Karpas-422 (cell line): ENCODE measurements around the gene CYSTM1. TPM values are rescaled to one million over a fixed set of nuclear protein-coding genes. Genes with fewer than 3 reads are reported as not detected.

Experiments
- DNase-seq: peaks from one replicate; pipeline ENCODE4 v3.0.0-alpha.2; 2015
- H2AFZ ChIP-seq: fragments of 200-600 bp; sonication (generic); 2 replicates; pipeline ENCODE4 v1.6.1; 2014; ENCODE audit warnings: antibody characterized with exemption, low read length, mixed read lengths
- H3K27ac ChIP-seq: fragments of 200-600 bp; sonication (generic); 2 replicates; pipeline ENCODE4 v1.5.1; 2014; ENCODE audit warnings: mild to moderate bottlenecking, low read length, moderate library complexity
- H3K27me3 ChIP-seq: fragments of 200-600 bp; sonication (generic); 2 replicates; pipeline ENCODE4 v1.6.1; 2014; ENCODE audit warnings: low read length, mixed read lengths
- H3K36me3 ChIP-seq: fragments of 200-600 bp; sonication (generic); 2 replicates; pipeline ENCODE4 v1.6.1; 2014; ENCODE audit warnings: low read length, mixed read lengths; ENCODE audit not compliant: insufficient read depth
- H3K4me1 ChIP-seq: fragments of 200-600 bp; sonication (generic); 2 replicates; pipeline ENCODE4 v1.6.1; 2014; ENCODE audit warnings: mild to moderate bottlenecking, low read length, mixed read lengths
- H3K4me2 ChIP-seq: fragments of 200-600 bp; sonication (generic); 2 replicates; pipeline ENCODE4 v1.6.1; 2014; ENCODE audit warnings: low read length, low read depth, mild to moderate bottlenecking; ENCODE audit not compliant: poor library complexity, severe bottlenecking
- H3K4me3 ChIP-seq: fragments of 200-600 bp; sonication (generic); 2 replicates; pipeline ENCODE4 v1.5.1; 2014; ENCODE audit warnings: mild to moderate bottlenecking, antibody characterized with exemption, low read length, mixed read lengths
- H3K79me2 ChIP-seq: fragments of 200-600 bp; sonication (generic); 2 replicates; pipeline ENCODE4 v1.6.1; 2014; ENCODE audit warnings: mild to moderate bottlenecking, low read length, mixed read lengths
- H3K9ac ChIP-seq: fragments of 200-600 bp; sonication (generic); 2 replicates; pipeline ENCODE4 v1.6.0; 2014; ENCODE audit warnings: low read length
- H3K9me2 ChIP-seq: fragments of 200-600 bp; sonication (generic), shearing (Covaris generic); replicated peaks from 2 replicates; pipeline ENCODE4 v1.6.0; 2014; ENCODE audit warnings: mild to moderate bottlenecking, low read length, moderate library complexity; ENCODE audit not compliant: insufficient read depth
- H3K9me3 ChIP-seq: fragments of 300-700, 200-600 bp; sonication (generic); 2 replicates; pipeline ENCODE4 v1.6.1; 2014; ENCODE audit warnings: low read length, mixed read lengths
- H4K20me1 ChIP-seq: fragments of 200-600 bp; sonication (generic); 2 replicates; pipeline ENCODE4 v1.6.1; 2014; ENCODE audit warnings: mild to moderate bottlenecking, antibody characterized with exemption, low read length, low read depth; ENCODE audit not compliant: insufficient read depth
- total RNA-seq: library from RNA; depleted of rRNA; stranded (reverse); fragments of >200 nt; shearing (Covaris generic); gene quantifications from 2 replicates; pipeline ENCODE4 v1.2.3, GENCODE V29; 2014; ENCODE audit warnings: low replicate concordance

Gene CYSTM1
- total RNA-seq, 1 experiment from 2014 or later, result 28.5 TPM

DNA sequence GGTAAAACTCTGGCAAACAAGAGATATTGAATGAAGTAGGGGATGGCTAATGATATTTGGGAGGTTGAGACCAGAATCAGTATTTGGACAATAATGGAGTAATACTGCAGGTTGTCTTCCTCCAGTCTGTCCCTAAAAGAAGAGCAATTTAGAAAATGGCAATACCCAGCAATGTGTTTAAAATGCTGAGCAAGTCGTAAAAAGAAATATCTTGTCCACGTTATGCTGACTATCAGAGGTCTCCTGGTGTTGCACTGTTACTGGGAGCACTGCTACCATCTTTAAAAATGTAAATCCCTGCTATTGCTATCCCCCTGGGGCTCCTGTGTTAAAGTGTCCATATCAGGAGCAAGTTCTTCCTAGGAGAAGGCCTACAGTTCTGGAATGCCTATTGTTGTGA lies 10.4 kb downstream of the CYSTM1 start:
- H3K4me3 ChIP-seq, result no peak overlapping the region
- no peak overlapping the region for H2AFZ ChIP-seq
- H3K9me2 ChIP-seq, result no peaks in the 10 kb centered on the region
- H3K9me3 ChIP-seq, result no peaks in the 10 kb centered on the region
- H3K27ac ChIP-seq, result no peak overlapping the region
- no peak for DNase-seq
- H3K9ac ChIP-seq, result no peak overlapping the region
- H3K4me2 ChIP-seq, result no peak overlapping the region
- no peaks in the 10 kb centered on the region for H3K27me3 ChIP-seq
- no peaks in the 10 kb centered on the region for H3K79me2 ChIP-seq
- H3K4me1 ChIP-seq, result no peaks in the 10 kb centered on the region
- H4K20me1 ChIP-seq, result peaks cover 13% of the 10 kb centered on the region; the same call in 1 of the 2 replicates
- no peaks in the 10 kb centered on the region for H3K36me3 ChIP-seq

DNA sequence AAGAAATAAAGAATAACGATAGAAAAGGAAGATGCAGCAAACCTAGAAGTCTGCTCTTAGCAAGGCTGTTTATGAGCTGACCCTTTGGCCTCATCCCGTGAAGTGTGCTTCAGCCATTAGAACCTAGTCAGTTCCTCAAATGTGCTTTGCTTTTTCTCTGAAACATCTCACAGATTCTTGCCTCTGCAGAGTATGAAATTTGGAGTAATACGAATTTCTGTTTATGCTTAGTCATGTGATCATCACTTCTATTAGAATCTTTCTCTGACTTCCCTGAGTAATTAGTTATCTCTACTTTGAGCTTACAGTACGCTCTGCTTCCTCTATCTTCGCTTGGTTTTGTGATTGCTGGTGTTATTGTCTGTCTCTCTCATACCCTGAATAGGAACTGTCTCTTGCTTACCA lies 11.3 kb downstream of the CYSTM1 start:
- H3K4me1 ChIP-seq, result no peaks in the 10 kb centered on the region
- H3K9me2 ChIP-seq, result no peaks in the 10 kb centered on the region
- peaks cover 13% of the 10 kb centered on the region; the same call in 1 of the 2 replicates for H4K20me1 ChIP-seq
- H3K27ac ChIP-seq, result no peak overlapping the region
- H3K9ac ChIP-seq, result no peak overlapping the region
- no peak overlapping the region for H2AFZ ChIP-seq
- no peak overlapping the region for H3K4me3 ChIP-seq
- no peaks in the 10 kb centered on the region for H3K79me2 ChIP-seq
- no peaks in the 10 kb centered on the region for H3K36me3 ChIP-seq
- DNase-seq, result peak; percentile 39
- H3K9me3 ChIP-seq, result no peaks in the 10 kb centered on the region
- H3K4me2 ChIP-seq, result no peak overlapping the region
- no peaks in the 10 kb centered on the region for H3K27me3 ChIP-seq

DNA sequence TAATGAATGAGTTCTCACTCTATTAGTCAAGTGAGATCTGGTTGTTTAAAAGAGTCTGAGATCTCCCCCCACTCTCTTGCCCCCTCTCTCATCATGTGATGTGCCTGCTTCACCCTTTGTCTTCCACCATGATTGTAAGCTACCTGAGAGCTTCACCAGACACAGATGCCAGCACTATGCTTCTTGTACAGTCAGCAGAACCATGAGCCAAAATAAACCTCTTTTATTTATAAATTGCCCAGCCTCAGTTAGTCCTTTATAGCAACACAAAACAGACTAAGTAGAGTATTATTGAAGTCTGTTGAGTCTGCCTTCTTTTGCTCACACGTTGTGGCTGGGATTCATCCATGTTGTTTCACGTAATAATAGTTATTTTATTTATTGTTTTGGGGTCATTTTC lies 14.3 kb downstream of the CYSTM1 start:
- Histone ChIP-seq H3K9ac (no peak overlapping the region), H3K4me3 (no peak overlapping the region), H3K27ac (no peak overlapping the region), H3K9me3 (no peaks in the 10 kb centered on the region), H3K36me3 (no peaks in the 10 kb centered on the region), H3K4me1 (no peaks in the 10 kb centered on the region), H4K20me1 (peaks cover 5% of the 10 kb centered on the region; the same call in 1 of the 2 replicates), H3K4me2 (no peak overlapping the region), H2AFZ (no peak overlapping the region), H3K9me2 (no peaks in the 10 kb centered on the region), H3K79me2 (no peaks in the 10 kb centered on the region), H3K27me3 (no peaks in the 10 kb centered on the region)
- DNase-seq, result no peak

- H3K79me2 ChIP-seq, result no peaks in the 10 kb centered on the region
- DNase-seq, result no peak
- no peaks in the 10 kb centered on the region for H3K27me3 ChIP-seq
- no peaks in the 10 kb centered on the region for H3K36me3 ChIP-seq
- H3K9me2 ChIP-seq, result no peaks in the 10 kb centered on the region
- no peak overlapping the region for H3K27ac ChIP-seq
- no peak overlapping the region for H2AFZ ChIP-seq
- H3K4me3 ChIP-seq, result no peak overlapping the region
- H3K4me2 ChIP-seq, result no peak overlapping the region
- no peaks in the 10 kb centered on the region for H3K4me1 ChIP-seq
- no peak overlapping the region for H3K9ac ChIP-seq
- H4K20me1 ChIP-seq, result peaks cover 5% of the 10 kb centered on the region; the same call in 1 of the 2 replicates
- no peaks in the 10 kb centered on the region for H3K9me3 ChIP-seq
These were observed 15.2 kb downstream of the CYSTM1 start for GRCh38 chr5:140189977-140190871.

GRCh38 chr5:140190872-140191218 lies 15.9 kb downstream of the CYSTM1 start:
- no peak overlapping the region for H3K4me2 ChIP-seq
- no peak overlapping the region for H3K4me3 ChIP-seq
- no peaks in the 10 kb centered on the region for H3K9me3 ChIP-seq
- no peak overlapping the region for H2AFZ ChIP-seq
- no peaks in the 10 kb centered on the region for H3K4me1 ChIP-seq
- DNase-seq, result no peak
- H3K27me3 ChIP-seq, result no peaks in the 10 kb centered on the region
- no peak overlapping the region for H3K27ac ChIP-seq
- no peak overlapping the region for H3K9ac ChIP-seq
- H3K9me2 ChIP-seq, result no peaks in the 10 kb centered on the region
- H3K79me2 ChIP-seq, result no peaks in the 10 kb centered on the region
- H3K36me3 ChIP-seq, result no peaks in the 10 kb centered on the region
- H4K20me1 ChIP-seq, result peaks cover 5% of the 10 kb centered on the region; the same call in 1 of the 2 replicates

GRCh38 chr5:140192715-140193430 lies 17.9 kb downstream of the CYSTM1 start:
- Histone ChIP-seq H3K36me3 (no peaks in the 10 kb centered on the region), H3K4me3 (no peak overlapping the region), H4K20me1 (no peaks in the 10 kb centered on the region), H2AFZ (no peak overlapping the region), H3K9me3 (no peaks in the 10 kb centered on the region), H3K27ac (no peak overlapping the region), H3K4me2 (no peak overlapping the region), H3K4me1 (no peaks in the 10 kb centered on the region), H3K79me2 (no peaks in the 10 kb centered on the region), H3K9ac (no peak overlapping the region), H3K9me2 (no peaks in the 10 kb centered on the region), H3K27me3 (no peaks in the 10 kb centered on the region)
- DNase-seq, result no peak

DNA sequence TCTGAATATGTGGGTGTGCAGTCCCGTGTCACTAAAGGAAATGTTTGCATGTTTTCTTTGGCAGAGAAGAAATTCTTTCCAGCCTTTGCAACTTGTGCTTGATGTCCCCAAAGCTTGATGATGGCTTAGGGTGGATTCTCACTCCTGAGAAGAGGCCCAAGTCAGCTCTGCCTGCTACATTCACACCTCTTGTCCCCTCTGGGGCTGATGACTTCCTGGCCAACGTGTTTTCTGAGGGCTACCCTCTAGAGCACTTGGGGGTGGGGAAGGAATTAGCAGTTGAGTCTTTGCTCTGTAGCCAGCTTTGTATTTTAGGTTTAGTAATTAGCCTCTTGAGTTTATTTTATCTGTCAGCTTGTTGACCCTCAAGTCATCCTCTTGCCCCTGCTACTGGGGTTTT lies 19.7 kb downstream of the CYSTM1 start:
- Histone ChIP-seq H3K27me3 (no peaks in the 10 kb centered on the region), H3K9me2 (no peaks in the 10 kb centered on the region), H2AFZ (no peak overlapping the region), H3K4me1 (no peaks in the 10 kb centered on the region), H3K9me3 (no peaks in the 10 kb centered on the region), H3K4me2 (no peak overlapping the region), H4K20me1 (no peaks in the 10 kb centered on the region), H3K79me2 (no peaks in the 10 kb centered on the region), H3K36me3 (no peaks in the 10 kb centered on the region), H3K9ac (no peak overlapping the region), H3K4me3 (no peak overlapping the region), H3K27ac (no peak overlapping the region)
- no peak for DNase-seq

- no peaks in the 10 kb centered on the region for H3K9me2 ChIP-seq
- H3K79me2 ChIP-seq, result no peaks in the 10 kb centered on the region
- H3K27ac ChIP-seq, result no peak overlapping the region
- H3K36me3 ChIP-seq, result no peaks in the 10 kb centered on the region
- DNase-seq, result no peak
- no peak overlapping the region for H3K4me3 ChIP-seq
- H3K27me3 ChIP-seq, result no peaks in the 10 kb centered on the region
- H3K9ac ChIP-seq, result no peak overlapping the region
- no peaks in the 10 kb centered on the region for H3K9me3 ChIP-seq
- H4K20me1 ChIP-seq, result no peaks in the 10 kb centered on the region
- H3K4me1 ChIP-seq, result no peaks in the 10 kb centered on the region
- no peak overlapping the region for H3K4me2 ChIP-seq
- no peak overlapping the region for H2AFZ ChIP-seq
These were observed 21.3 kb downstream of the CYSTM1 start for GRCh38 chr5:140196115-140196814.
